ENCODE results near the gene KRT36. TPM values are rescaled to one million over a fixed set of nuclear protein-coding genes. Genes with fewer than 3 reads are reported as not detected.

KRT36 gene
- polyA plus RNA-seq, 1 experiment: not detected

GRCh38 chr17:41518789-41519449 is 29.2 kb upstream of the KRT36 start, which contains the start of gene KRT15:
KRT15 (minus strand) TSS chr17:41518890; CDS start chr17:41518827, 63 bp downstream.
- TF ChIP-seq CTCF (IDR thresholded peaks at IDR 0.05; ENCODE audit: low read depth, low read length): no peak
- no peak within 1 kb of the TSS for H3K27ac ChIP-seq (ENCODE audit: low read depth, low read length)
- no peaks in the 10 kb centered on the region for H3K27me3 ChIP-seq (ENCODE audit: control insufficient read depth, insufficient read depth, low read length)
- ChIA-PET CTCF (no interaction called here), POLR2A (no interaction called here)
- DNase-seq (ENCODE audit: low read depth, low spot score): no peak
- H3K4me3 ChIP-seq (ENCODE audit: low read depth, low read length): no peak within 1 kb of the TSS
- H3K9me3 ChIP-seq (ENCODE audit: control insufficient read depth, insufficient read depth, low read length): peaks cover 3% of the 10 kb centered on the region; the same call in 1 of the 2 replicates

DNA sequence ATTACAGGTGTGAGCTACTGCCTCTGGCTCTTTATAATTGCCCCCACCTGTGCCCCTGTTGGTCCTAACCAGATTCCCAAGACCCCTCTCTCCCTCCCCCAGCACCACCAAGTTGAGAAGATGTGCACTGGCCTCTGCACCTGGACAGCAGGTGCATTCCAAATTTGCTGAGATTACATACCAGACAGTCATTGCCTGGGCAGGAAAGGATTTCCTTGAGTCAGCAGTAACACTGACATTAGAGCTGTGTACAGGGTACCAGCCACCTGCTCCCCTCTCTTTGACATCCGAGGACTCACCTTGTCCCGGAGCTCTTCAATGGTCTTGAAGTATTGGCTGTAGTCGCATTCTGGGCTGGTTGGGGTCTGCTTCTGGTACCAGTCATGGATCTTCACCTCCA is 28.3 kb upstream of the KRT36 start:
- Histone ChIP-seq H3K27ac (ENCODE audit: low read depth, low read length) (no peak overlapping the region), H3K9me3 (ENCODE audit: control insufficient read depth, insufficient read depth, low read length) (no peaks in the 10 kb centered on the region), H3K4me3 (ENCODE audit: low read depth, low read length) (no peak overlapping the region), H3K27me3 (ENCODE audit: control insufficient read depth, insufficient read depth, low read length) (no peaks in the 10 kb centered on the region)
- no peak for DNase-seq (ENCODE audit: low read depth, low spot score)
- ChIA-PET CTCF (interaction anchor here (0.6 to 1.1 kb wide), 3 partner anchors 31 to 148 kb away, joined by 3 to 5 read pairs (median 3); no protein-coding TSS in a partner anchor), POLR2A (no interaction called here)
- no peak for TF ChIP-seq CTCF (IDR thresholded peaks at IDR 0.05; ENCODE audit: low read depth, low read length)

DNA sequence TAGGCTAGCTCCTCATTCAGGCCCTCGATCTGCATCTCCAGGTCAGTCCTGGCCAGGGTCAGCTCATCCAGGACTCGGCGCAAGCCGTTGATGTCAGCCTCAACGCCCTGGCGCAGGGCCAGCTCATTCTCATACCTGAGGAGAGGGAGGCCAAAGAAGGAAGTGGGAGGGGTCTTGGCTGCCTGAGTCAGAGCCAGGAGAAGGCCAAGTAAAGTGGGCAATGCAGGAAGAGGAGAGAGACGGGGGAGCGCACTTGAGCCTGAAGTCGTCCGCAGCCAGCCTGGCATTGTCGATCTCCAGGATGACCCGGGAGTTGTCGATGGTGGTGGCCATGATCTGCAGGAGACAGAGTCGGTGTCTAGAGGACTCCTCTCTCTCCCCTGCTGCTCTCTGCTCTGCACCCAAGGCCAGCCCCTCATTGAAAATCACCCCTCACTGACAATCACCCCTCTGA is 27.1 kb upstream of the KRT36 start:
- ChIA-PET CTCF (interaction anchor here (0.6 kb wide), 1 partner anchor 132 kb away, joined by 7 read pairs; no protein-coding TSS in a partner anchor), POLR2A (no interaction called here)
- no peak for DNase-seq (ENCODE audit: low read depth, low spot score)
- Histone ChIP-seq H3K4me3 (ENCODE audit: low read depth, low read length) (no peak overlapping the region), H3K27me3 (ENCODE audit: control insufficient read depth, insufficient read depth, low read length) (no peaks in the 10 kb centered on the region), H3K9me3 (ENCODE audit: control insufficient read depth, insufficient read depth, low read length) (no peaks in the 10 kb centered on the region), H3K27ac (ENCODE audit: low read depth, low read length) (no peak overlapping the region)
- no peak for TF ChIP-seq CTCF (IDR thresholded peaks at IDR 0.05; ENCODE audit: low read depth, low read length)

- Histone ChIP-seq H3K4me3 (ENCODE audit: low read depth, low read length) (no peak overlapping the region), H3K9me3 (ENCODE audit: control insufficient read depth, insufficient read depth, low read length) (no peaks in the 10 kb centered on the region), H3K27me3 (ENCODE audit: control insufficient read depth, insufficient read depth, low read length) (no peaks in the 10 kb centered on the region), H3K27ac (ENCODE audit: low read depth, low read length) (no peak overlapping the region)
- TF ChIP-seq CTCF (IDR thresholded peaks at IDR 0.05; ENCODE audit: low read depth, low read length): no peak
- CTCF ChIA-PET: interaction anchor here (0.6 to 2.6 kb wide), 2 partner anchors 33 to 132 kb away, joined by 7 to 9 read pairs; no protein-coding TSS in a partner anchor
- no peak for DNase-seq (ENCODE audit: low read depth, low spot score)
- POLR2A ChIA-PET: no interaction called here
Measured at GRCh38 chr17:41516147-41516829, 26.6 kb upstream of the KRT36 start.

- TF ChIP-seq CTCF (IDR thresholded peaks at IDR 0.05; ENCODE audit: low read depth, low read length): no peak
- Histone ChIP-seq H3K27me3 (ENCODE audit: control insufficient read depth, insufficient read depth, low read length) (peaks cover 2% of the 10 kb centered on the region), H3K27ac (ENCODE audit: low read depth, low read length) (no peak overlapping the region), H3K9me3 (ENCODE audit: control insufficient read depth, insufficient read depth, low read length) (no peaks in the 10 kb centered on the region), H3K4me3 (ENCODE audit: low read depth, low read length) (no peak overlapping the region)
- POLR2A ChIA-PET: no interaction called here
- CTCF ChIA-PET: no interaction called here
- DNase-seq (ENCODE audit: low read depth, low spot score): no peak
Measured at GRCh38 chr17:41513168-41513547, 23.4 kb upstream of the KRT36 start.
